Inferior parietal cortex (tissue), 1 donor: ENCODE data around the gene ABCF1.

Experiments used
- DNase-seq: peaks from one replicate; pipeline ENCODE4 v3.0.0-alpha.2; 2016; ENCODE audit errors: extremely low spot score

ABCF1 gene

DNA sequence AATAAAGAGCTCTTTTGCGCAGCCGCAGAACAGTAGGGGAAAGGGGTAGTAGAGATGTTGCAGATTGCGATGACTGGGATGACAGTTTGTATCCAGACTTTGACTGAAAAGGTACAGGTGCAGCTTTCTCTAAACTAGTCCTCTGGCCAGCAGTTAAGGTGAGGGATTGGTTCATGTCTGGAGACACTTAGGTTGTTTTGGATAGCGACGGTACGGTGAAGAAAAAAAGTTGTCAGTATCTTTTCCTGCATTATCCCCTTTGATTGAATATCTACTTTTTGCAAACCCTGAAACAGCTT lies 13.6 kb upstream of the ABCF1 start:
- DNase-seq: peak; percentile 52

DNA sequence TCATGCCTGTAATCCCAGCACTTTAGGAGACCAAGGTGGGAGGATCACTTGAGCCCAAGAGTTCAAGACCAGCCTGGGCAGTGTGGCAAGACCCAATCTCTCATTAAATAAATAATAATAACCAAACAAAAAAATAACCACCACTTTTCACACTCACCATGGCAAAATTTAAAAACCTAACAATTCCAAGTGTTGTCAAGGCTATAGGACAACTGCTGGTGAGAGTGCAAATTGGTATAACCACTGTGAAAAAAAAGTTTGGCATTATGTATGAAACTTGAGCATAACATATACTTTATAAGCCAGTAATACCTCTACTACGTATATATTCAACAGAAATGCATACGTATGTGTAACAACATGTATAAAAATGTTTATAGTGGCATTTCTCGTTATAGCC lies 10.3 kb upstream of the ABCF1 start:
- no peak for DNase-seq

DNA sequence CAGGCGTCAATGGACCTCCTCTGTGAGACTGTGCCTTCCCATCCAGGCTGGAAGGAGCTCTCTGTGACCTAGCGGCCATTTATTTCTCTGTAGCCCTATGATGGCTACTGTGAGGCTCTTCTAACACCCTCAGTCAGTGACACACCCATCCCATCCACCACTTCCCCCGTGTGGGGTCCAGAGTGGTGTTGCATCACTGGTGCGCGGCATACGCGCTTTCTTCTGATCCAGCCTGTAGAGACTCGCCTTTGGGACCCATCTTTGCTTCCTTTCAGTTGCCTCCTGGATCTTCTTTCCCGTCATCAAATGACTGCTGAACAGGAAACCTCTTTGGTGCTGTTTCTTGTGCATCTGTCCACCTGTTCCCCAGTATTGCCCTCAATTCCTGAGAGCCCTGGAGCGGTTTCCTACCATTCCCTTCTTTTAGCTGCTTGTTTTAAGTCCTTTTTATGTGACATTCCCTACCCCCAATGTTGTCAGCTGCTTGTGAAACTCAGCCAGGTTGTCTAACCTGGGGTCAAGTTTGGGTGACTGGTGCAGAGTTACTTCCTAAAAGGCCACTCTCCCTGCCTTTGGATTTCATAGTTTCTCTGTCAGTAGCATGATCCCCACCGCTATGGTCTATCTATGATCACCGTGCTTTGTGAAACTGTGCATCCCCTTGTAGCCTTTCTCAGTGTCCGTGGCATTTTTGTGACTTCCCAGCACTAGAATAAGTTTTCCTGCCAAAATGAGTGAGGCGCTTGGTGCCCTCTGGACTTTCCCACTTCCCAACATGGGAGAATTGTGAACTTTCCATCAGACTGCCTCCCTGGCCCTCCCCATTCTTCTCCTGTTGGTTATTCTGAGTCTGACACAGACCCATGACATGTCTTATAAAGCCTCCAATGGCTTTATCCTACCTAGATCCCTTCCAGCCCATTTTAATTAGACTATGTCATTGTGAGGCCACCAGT lies 8.5 kb upstream of the ABCF1 start:
- DNase-seq: no peak

DNA sequence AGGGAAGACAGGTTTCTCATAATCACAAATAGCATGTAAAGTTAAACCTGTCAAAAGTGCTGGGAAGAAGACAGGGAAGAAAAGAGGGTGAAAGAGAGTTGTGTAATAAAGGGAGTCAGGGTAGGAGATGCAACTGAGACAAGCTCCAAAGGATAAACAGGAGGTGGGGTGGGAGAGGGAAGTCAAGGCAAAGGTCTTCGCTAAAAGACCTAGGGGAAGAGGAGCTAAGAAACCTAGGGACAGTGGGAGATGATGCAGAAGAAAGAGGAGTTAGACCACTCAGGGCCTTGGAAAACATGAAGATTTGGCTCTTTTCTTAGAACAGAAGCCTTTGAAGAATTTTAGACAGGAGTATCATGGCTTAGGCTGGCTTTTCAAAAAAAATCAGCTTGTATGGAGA lies 7.1 kb upstream of the ABCF1 start:
- no peak for DNase-seq

DNA sequence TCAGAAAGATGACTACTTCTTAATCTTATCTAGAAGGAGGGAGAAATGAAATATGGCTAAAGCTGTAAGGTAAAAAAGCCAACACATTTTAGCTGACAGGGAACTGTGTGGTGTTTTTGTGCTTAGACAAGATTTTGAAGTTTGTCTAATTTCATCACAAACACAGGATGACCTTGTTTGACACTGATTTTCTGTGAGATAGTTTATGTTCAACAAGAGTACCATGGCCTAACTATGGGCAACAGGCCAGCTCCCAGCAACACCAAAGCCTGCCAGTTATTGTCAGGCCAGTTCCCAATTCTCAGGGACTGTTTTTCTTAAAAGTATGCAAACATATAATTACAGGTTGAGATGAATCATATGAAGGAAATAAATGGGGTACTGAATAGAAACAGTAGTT lies 5.5 kb upstream of the ABCF1 start:
- DNase-seq: no peak

DNA sequence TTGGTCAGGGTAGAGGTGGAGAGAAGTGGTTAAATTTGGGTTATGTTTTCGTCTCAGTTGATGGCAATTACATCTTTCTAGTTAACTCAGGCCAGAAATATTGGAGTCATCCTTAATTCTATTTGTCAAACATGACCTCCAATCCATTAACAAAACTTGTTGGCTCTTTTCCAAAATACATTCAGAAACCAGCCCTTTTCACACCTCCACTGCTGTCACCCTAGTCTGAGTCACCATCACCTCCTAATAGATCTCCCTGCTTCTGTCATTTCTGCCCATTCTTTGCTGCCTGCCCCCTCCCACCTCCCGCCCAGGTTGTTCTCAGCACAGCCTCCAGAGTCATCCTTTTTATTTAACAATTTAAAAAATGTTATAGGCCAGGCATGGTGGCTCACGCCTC lies 3.0 kb upstream of the ABCF1 start:
- DNase-seq: no peak

DNA sequence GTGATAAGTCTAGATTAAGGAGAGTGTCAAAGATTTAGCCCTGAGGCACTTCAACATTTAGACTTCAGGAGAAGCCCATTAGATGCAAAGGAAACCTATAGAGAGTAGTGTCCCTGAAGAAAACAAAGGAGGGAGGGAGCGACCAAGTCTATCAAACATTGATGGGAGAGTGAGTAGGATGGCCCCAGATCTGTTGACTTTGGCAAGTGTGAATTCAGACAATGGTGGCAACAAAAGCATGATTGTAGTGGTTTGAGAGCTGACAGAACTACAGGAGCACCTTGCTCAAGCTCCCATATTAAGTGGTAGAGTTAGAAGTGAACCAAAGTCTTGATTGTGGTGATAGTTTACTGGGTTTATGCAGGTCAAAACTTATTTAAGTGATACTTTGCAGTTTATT lies 979 bp upstream of the ABCF1 start:
- DNase-seq: no peak

DNA sequence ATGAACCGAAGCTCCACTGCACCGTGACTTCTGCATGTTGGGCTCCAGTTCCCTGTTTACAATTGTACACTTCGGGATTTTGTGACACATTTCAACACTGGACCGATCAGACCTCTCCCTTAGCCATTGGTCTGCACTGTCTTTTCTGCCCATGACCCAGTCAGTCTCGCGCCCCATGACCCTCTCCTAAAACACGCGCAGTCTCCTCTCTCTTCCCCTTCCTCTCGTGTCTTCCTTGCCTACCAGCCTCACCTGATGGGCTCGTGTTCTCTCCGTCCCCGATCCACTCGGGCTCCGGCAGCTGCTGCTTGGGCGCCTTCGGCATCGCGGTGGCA lies 535 bp upstream of the ABCF1 start:
- no peak for DNase-seq

DNA sequence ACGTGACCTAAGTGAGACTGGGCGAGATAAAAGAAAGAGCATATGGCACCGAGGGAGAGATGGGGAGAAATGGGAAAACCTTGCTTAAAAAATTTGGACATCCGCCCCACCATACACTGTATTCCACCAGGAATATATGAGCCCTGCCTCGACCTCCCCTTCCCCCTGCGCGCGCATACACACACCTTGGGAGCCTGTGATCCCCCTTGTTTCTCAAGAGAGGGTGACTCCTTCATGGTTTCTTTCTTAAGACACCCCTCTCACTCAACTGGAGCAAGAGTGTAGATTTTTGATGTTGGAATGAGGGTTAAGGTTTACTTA lies 480 bp downstream of the ABCF1 start:
- DNase-seq: no peak

DNA sequence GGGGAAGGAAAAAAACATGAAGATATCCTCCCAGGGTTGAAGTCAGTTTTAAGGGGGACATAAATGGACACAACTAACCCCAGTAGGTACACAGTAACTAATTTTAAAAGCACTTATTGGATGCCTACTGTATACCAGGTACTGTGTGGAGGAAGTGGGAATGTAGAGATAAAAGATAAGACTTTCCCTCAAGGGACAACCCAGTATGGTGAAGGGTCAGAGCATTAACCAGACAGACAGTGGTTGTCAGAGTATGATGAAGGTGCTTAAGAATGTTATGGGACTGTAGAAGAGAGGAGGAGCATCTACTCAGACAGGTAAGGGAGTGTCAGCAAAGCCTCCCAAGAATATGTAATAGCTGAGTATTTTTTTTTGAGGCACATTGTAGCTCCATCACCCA lies 906 bp downstream of the ABCF1 start:
- DNase-seq: no peak

DNA sequence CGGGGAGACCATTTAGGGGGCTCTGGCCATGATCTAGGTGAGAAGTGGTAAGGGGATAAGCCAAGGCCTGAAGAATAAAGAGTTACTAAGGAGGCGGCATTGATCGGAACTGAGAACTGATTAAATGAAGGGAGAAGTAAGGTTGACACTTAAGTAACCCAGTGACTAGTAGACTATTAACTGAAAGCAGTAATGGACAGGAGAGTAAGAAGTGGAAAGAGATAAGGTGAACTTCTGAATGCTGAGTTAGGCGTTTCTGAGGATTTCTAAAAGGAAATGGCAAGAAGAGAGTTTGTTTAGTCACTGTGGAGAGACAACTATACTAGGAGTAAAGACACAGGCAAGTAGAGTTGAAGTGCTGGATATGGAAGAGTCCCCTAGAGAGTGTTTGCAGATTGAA lies 1.9 kb downstream of the ABCF1 start:
- DNase-seq: no peak

DNA sequence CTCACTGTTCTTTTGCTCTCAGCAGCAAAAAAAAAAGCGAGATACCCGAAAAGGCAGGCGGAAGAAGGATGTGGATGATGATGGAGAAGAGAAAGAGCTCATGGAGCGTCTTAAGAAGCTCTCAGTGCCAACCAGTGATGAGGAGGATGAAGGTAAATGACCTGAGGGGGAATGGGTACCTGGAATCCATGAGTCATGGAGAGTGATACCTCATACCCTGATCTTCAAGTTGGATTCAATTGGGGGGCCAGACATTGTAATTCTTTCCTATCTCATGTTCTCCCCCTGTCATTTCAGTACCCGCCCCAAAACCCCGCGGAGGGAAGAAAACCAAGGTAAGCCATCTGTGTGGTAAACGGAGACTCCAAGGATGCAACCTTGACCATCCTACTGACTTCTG lies 6.8 kb downstream of the ABCF1 start:
- DNase-seq: no peak

DNA sequence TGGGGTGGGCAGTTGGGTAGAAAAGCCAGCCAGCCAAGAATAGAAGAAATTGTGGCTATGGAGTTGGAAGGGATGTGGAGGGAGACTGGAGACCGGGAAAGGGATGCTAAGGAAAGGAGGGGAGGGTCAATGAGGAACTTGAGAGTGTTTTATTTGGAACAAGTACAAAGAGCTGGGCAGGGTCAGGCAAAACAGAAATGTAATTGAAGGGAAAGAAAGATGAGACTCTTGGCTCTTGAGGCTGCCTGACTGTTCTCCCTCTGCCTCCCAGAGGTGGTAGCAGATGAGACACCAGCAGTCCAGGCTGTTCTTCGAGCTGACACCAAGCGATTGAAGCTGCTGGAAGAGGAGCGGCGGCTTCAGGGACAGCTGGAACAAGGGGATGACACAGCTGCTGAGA lies 12.7 kb downstream of the ABCF1 start:
- no peak for DNase-seq

DNA sequence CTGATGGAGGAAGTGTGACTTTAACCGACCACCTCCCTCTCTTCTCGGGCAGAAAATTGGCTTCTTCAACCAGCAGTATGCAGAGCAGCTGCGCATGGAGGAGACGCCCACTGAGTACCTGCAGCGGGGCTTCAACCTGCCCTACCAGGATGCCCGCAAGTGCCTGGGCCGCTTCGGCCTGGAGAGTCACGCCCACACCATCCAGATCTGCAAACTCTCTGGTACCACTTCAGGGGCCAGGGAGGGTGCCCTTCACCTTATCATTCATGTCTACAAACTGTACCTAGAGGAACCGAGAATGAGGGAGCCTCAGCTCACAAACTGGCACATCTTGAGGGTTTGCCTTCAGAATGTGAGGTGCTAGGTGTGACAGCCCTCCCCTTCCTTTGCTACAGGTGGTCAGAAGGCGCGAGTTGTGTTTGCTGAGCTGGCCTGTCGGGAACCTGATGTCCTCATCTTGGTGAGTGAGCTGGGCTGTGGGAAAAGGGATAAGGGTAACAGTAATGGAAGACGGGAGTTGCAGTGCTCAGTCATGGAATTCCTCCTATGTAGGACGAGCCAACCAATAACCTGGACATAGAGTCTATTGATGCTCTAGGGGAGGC lies 18.6 kb downstream of the ABCF1 start:
- DNase-seq: no peak

DNA sequence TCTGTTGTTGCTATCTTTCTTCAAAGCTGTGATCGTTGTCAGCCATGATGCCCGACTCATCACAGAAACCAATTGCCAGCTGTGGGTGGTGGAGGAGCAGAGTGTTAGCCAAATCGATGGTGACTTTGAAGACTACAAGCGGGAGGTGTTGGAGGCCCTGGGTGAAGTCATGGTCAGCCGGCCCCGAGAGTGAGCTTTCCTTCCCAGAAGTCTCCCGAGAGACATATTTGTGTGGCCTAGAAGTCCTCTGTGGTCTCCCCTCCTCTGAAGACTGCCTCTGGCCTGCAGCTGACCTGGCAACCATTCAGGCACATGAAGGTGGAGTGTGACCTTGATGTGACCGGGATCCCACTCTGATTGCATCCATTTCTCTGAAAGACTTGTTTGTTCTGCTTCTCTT lies 19.3 kb downstream of the ABCF1 start:
- DNase-seq: no peak

DNA sequence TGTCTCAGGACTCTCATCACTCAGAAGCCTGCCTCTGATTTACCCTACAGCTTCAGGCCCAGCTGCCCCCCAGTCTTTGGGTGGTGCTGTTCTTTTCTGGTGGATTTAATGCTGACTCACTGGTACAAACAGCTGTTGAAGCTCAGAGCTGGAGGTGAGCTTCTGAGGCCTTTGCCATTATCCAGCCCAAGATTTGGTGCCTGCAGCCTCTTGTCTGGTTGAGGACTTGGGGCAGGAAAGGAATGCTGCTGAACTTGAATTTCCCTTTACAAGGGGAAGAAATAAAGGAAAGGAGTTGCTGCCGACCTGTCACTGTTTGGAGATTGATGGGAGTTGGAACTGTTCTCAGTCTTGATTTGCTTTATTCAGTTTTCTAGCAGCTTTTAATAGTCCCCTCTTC lies 19.8 kb downstream of the ABCF1 start:
- DNase-seq: no peak

DNA sequence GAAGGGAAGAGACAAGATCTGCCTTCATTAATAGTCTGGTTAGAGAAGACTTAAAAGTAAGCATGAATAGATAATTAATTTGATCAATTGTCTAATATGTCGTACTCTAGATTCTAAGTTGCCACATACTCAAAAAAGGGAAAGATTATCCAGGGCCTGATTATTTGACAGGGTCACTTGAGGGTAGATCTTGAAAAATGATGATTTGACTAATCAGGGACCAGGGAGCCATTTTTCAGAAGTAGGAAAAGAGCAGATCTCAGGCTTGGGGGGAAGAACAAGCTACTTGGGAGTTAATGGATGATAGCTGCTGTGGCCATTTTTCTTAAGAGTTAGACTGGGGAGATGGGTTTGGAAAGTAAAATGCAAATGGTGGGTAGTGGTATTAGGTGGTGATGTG lies 21.0 kb downstream of the ABCF1 start:
- no peak for DNase-seq

DNA sequence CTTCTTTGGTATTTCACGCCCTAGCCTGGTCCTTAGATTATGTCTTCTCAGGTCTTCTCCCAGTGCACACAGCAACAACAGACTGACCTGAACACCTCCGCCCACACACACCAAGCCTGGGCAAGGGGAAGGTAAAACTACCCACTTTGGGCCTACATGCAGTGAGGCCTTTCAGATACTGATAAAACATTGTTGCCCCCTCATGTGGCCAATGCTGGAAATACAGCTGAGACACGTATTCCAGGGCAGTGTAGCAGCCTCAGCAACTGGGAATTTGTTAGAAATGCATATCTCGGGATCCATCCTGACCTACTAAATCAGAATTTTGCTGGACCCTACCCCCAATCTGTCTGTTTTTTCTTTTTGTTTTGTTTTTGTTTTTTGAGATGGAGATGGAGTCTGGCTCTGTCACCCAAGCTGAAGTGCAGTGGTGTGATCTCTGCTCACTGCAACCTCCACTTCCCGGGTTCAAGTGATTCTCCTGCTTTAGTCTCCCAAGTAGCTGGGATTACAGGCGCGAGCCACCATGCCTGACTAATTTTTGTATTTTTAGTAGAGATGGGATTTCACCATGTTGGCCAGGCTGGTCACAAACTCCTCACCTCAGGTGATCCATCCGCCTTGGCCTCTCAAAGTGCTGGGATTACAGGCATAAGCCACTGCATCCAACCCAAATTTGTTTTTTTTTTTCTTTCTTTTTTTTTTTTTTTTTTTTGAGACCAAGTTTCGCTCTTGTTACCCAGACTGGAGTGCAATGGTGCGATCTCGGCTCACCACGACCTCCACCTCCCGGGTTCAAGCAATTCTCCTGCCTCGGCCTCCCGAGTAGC lies 26.3 kb downstream of the ABCF1 start:
- peak; percentile 85 for DNase-seq

DNA sequence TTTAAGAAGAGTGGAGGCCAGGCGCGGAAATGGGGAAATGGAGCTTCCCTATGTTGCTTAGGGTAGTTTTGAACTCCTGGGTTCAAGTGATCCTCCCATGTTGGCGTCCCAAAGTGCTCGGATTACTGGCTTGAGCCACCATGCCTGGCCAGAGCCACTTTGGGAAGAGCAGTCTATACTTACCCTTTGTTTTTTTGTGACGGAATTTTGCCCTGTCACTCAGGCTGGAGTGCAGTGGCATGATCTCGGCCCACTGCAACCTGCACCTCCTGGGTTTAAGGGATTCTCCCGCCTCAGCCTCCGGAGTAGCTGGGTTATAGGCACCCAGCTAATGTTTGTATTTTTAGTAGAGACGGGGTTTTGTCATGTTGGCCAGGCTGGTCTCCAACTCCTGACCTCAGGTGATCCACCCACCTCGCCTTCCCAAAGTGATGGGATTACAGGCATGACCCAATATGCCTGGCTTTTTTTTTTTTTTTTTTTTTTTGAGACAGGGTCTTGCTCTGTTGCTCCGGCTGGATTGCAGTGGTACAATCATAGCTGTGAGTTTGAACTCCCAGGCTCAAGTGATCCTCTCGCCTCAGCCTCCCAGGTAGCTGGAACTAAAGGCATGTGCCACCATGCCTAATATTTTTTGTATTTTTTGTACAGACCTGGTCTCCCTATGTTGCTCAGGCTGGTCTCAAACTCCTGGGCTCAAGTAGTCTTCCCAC lies 27.8 kb downstream of the ABCF1 start:
- DNase-seq: no peak

DNA sequence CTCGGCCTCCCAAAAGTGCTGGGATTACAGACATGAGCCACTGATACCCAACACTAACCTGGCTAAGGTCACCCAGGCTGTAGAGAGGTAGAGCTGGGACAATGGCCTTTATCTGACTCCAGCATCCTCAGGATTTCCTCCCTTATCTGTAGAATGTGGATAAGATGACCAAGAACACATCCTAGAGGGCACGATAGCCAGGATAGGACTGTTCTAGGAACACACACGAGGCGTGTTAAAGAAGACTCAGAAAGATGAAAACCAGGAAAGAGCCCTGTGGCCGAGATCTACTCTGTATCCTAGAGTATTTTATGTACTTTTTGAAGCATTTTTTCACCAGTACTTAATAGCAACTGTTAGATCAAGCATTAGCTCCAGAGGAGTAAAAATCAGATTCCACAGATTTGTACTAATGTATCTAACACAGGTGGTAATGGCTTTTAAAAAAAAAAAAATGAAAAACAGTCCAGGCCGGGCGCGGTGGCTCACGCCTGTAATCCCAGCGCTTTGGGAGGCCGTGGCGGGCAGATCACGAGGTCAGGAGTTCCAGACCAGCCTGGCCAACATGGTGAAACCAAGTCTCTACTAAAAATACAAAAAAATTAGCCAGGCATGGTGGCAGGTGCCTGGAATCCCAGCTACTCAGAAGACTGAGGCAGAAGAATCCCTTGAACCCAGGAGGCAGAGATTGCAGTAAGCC lies 28.5 kb downstream of the ABCF1 start:
- no peak for DNase-seq

DNA sequence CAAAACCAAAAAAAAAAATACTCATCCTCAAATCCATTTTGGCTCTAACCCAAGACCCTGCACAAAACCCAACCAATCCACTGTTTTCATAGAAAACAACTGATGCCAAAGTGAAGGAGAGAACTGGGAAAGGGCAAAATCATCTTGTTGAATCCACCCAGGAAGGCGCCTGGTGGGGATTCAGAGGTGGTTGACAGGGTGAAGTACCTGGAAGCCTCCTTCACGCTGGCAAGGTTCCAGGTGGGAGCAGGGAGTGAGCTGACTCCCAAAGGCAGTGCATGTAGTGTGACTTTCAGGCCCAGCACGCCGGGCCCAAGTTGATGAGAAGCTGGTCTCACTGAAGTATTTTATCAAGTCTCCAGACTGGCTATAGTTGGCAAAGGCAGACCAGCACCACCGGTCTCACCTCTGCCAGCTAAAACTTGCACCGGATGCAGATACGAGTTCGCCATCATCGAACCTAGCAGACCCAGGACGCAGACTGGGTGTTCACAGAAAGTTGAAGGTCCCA lies 29.3 kb downstream of the ABCF1 start:
- DNase-seq: no peak

DNA sequence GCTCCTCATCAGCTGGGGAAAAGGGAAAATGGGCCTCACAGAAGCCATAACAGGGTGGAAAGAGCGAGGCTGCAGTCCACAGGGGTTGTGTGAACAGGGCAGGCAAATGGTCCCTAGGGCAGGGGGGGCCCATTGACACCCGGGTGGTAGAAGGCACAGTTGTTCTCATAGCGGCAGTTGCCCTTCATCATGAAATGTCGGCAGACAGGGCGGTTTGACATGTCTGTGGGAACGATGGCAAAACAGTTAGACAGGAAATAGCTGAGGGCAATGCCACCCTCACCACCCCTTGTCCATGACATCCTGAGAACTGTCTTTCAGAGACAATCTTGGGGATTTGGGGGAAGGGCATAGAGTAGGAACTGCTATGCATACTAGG lies 30.2 kb downstream of the ABCF1 start:
- DNase-seq: no peak
